HepG2 (cell line): ENCODE measurements around the gene NR1H2. TPM values are rescaled to one million over a fixed set of nuclear protein-coding genes. Genes with fewer than 3 reads are reported as not detected.

Experiments used
- ATAD3A ChIP-seq: sonication (generic); formaldehyde crosslinking; IDR thresholded peaks from 2 replicates; pipeline ENCODE4 v1.4.0; 2020; ENCODE audit warnings: missing genetic modification reagents
- CHD2 ChIP-seq: IDR thresholded peaks from 2 replicates; pipeline ENCODE4 v1.6.1; 2011; ENCODE audit warnings: low read depth, low read length, improper control_type of control experiment
- GATA4 ChIP-seq: sonication (generic); IDR thresholded peaks from 2 replicates; pipeline ENCODE4 v1.6.1; 2016; ENCODE audit warnings: antibody characterized with exemption, low read depth, borderline replicate concordance
- GTF3A ChIP-seq: sonication (generic); formaldehyde crosslinking; conservative IDR thresholded peaks from 2 replicates; pipeline ENCODE4 v1.4.0; 2020; ENCODE audit warnings: mild to moderate bottlenecking, missing genetic modification reagents
- HNRNPK ChIP-seq: fragments of 200-400 bp; formaldehyde crosslinking; IDR thresholded peaks from 2 replicates; pipeline ENCODE4 v1.6.1; 2018; ENCODE audit warnings: low read length, low read depth, moderate library complexity, mild to moderate bottlenecking; ENCODE audit not compliant: poor library complexity, severe bottlenecking
- KDM2A ChIP-seq: sonication (generic); formaldehyde crosslinking; IDR thresholded peaks from 2 replicates; pipeline ENCODE4 v1.4.0; 2020; ENCODE audit warnings: low read depth, missing genetic modification reagents, borderline replicate concordance
- KLF12 ChIP-seq: sonication (generic); formaldehyde crosslinking; IDR thresholded peaks from 2 replicates; pipeline ENCODE4 v1.4.0; 2020; ENCODE audit warnings: missing genetic modification reagents, borderline replicate concordance
- RFX3 ChIP-seq: IDR thresholded peaks from 2 replicates; pipeline ENCODE4 v1.6.1; 2016; ENCODE audit warnings: missing biosample characterization, missing genetic modification reagents
- TAF1 ChIP-seq: sonication (generic); formaldehyde crosslinking; IDR thresholded peaks from 2 replicates; pipeline ENCODE4 v1.4.0; 2020; ENCODE audit warnings: missing genetic modification reagents
- TP53 ChIP-seq: sonication (generic); formaldehyde crosslinking; conservative IDR thresholded peaks from 2 replicates; pipeline ENCODE4 v1.4.0; 2020; ENCODE audit warnings: missing genetic modification reagents
- ZC3H4 ChIP-seq: sonication (generic); formaldehyde crosslinking; IDR thresholded peaks from 2 replicates; pipeline ENCODE4 v1.4.0; 2020; ENCODE audit warnings: missing genetic modification reagents, borderline replicate concordance
- ZNF235 ChIP-seq: sonication (generic); formaldehyde crosslinking; IDR thresholded peaks from 2 replicates; pipeline ENCODE4 v1.8.1; 2023; ENCODE audit warnings: mild to moderate bottlenecking, missing genetic modification reagents, borderline replicate concordance
- ZNF782 ChIP-seq: sonication (generic); formaldehyde crosslinking; IDR thresholded peaks from 2 replicates; pipeline ENCODE4 v1.4.0; 2020; ENCODE audit warnings: missing genetic modification reagents, mild to moderate bottlenecking, borderline replicate concordance
- polyA plus RNA-seq, 8 experiments: library from polyadenylated mRNA; depleted of rRNA in 3 of 8; stranded (reverse) in 7 of 8; unstranded in 1 of 8; fragments of >200 nt; fragmentation: Illumina TruSeq in 4 of 8; extraction: Trizol in 4 of 8; gene quantifications; 2 replicates each; pipeline versions ENCODE4 v1.2.1 to v1.2.3, GENCODE V29; 2011 to 2016; ENCODE audit warnings: low read depth in 4 of 8, missing spikeins in 1 of 8, mixed read lengths in 1 of 8; ENCODE audit not compliant: insufficient read depth in 1 of 8
- total RNA-seq, 5 experiments: library from RNA; depleted of rRNA; stranded (reverse); fragments of >200 nt; fragmentation: Illumina TruSeq; extraction: Trizol; gene quantifications; 2 replicates each; pipeline ENCODE4 v1.2.3, GENCODE V29; 2016; ENCODE audit warnings: low read depth in 1 of 5
- TF ChIP-seq, protein P1 (sequence below): sonication (generic); formaldehyde crosslinking; IDR thresholded peaks from 2 replicates; pipeline ENCODE4 v1.4.0; 2020; ENCODE audit warnings: missing genetic modification reagents, borderline replicate concordance
- TF ChIP-seq, protein P2 (sequence below): fragments of 450-650 bp; IDR thresholded peaks from 2 replicates; pipeline ENCODE4 v1.6.1; 2016
- TF ChIP-seq, protein P3 (sequence below): sonication (generic); formaldehyde crosslinking; IDR thresholded peaks from 2 replicates; pipeline ENCODE4 v1.4.0; 2020; ENCODE audit warnings: mild to moderate bottlenecking, missing genetic modification reagents, borderline replicate concordance
- TF ChIP-seq, protein P4 (sequence below): sonication (generic); formaldehyde crosslinking; IDR thresholded peaks from 2 replicates; pipeline ENCODE4 v1.9.0; 2021; ENCODE audit warnings: missing genetic modification reagents, borderline replicate concordance

The NR1H2 gene
- total and polyA plus RNA-seq, 2 of the 13 experiments (the other 11 are each of a cell fraction or from before 2014, with no cell fraction given), result 10.3 to 13.5 TPM

DNA sequence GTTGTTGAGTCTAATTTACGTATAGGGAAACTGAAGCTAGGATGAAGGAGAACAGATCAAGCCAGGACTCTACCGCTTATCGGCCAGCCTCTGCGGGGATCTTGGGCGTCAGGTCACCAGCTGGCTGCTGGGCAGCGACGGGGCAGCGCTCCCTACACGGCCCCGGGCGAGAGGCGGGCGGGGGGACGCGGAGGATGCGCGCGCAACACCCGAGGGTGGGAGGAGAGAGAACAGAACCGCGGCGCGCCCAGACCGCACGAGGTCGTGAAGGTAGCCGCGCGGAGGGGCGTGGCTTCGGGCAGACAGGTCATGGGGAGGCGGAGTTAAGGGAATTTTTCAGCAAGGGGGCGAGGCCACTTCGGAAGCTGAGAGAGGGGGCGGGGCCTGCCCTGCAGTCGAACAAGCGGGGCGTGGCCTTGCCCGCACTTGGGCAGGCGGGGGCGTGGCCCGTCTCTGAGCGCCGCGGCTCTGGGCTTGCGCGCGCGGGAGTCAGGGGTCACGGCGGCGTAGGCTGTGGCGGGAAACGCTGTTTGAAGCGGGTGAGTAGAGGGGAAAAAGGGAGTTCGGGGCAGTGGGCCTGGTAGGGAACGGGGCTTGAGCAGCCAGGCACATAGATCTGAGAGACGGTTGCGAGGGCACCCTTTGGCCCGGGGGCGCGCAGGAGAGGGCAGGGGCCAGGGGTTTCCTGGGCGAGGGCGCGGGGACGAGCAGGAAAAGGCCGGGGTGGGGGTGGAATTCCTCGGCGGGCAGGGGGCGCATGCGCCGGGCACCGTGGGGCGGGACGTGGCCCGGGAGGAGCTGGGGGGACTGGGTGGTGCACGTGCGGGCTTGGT lies 7.8 kb downstream of the NR1H2 start, which contains the start of gene POLD1 (continued):
- TF ChIP-seq TAF1 (CRISPR knock-in tag) (peak; percentile 9; the same call in 1 of the 2 replicates), ZC3H4 (CRISPR knock-in tag) (no peak), GTF3A (CRISPR knock-in tag) (no peak), KLF12 (CRISPR knock-in tag) (peak; percentile 51; the same call in 1 of the 2 replicates), ZNF235 (no peak), ATAD3A (no peak), HNRNPK (peak; percentile 99), KDM2A (peak; percentile 99), ZNF782 (CRISPR knock-in tag) (no peak), CHD2 (no peak), RFX3 (CRISPR knock-in tag) (no peak), GATA4 (no peak), TP53 (CRISPR knock-in tag) (no peak)
- TF ChIP-seq, protein P1, sequence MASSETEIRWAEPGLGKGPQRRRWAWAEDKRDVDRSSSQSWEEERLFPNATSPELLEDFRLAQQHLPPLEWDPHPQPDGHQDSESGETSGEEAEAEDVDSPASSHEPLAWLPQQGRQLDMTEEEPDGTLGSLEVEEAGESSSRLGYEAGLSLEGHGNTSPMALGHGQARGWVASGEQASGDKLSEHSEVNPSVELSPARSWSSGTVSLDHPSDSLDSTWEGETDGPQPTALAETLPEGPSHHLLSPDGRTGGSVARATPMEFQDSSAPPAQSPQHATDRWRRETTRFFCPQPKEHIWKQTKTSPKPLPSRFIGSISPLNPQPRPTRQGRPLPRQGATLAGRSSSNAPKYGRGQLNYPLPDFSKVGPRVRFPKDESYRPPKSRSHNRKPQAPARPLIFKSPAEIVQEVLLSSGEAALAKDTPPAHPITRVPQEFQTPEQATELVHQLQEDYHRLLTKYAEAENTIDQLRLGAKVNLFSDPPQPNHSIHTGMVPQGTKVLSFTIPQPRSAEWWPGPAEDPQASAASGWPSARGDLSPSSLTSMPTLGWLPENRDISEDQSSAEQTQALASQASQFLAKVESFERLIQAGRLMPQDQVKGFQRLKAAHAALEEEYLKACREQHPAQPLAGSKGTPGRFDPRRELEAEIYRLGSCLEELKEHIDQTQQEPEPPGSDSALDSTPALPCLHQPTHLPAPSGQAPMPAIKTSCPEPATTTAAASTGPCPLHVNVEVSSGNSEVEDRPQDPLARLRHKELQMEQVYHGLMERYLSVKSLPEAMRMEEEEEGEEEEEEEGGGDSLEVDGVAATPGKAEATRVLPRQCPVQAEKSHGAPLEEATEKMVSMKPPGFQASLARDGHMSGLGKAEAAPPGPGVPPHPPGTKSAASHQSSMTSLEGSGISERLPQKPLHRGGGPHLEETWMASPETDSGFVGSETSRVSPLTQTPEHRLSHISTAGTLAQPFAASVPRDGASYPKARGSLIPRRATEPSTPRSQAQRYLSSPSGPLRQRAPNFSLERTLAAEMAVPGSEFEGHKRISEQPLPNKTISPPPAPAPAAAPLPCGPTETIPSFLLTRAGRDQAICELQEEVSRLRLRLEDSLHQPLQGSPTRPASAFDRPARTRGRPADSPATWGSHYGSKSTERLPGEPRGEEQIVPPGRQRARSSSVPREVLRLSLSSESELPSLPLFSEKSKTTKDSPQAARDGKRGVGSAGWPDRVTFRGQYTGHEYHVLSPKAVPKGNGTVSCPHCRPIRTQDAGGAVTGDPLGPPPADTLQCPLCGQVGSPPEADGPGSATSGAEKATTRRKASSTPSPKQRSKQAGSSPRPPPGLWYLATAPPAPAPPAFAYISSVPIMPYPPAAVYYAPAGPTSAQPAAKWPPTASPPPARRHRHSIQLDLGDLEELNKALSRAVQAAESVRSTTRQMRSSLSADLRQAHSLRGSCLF, result no peak
- TF ChIP-seq, protein P2, sequence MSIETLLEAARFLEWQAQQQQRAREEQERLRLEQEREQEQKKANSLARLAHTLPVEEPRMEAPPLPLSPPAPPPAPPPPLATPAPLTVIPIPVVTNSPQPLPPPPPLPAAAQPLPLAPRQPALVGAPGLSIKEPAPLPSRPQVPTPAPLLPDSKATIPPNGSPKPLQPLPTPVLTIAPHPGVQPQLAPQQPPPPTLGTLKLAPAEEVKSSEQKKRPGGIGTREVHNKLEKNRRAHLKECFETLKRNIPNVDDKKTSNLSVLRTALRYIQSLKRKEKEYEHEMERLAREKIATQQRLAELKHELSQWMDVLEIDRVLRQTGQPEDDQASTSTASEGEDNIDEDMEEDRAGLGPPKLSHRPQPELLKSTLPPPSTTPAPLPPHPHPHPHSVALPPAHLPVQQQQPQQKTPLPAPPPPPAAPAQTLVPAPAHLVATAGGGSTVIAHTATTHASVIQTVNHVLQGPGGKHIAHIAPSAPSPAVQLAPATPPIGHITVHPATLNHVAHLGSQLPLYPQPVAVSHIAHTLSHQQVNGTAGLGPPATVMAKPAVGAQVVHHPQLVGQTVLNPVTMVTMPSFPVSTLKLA, result peak; percentile 62
- TF ChIP-seq, protein P3, sequence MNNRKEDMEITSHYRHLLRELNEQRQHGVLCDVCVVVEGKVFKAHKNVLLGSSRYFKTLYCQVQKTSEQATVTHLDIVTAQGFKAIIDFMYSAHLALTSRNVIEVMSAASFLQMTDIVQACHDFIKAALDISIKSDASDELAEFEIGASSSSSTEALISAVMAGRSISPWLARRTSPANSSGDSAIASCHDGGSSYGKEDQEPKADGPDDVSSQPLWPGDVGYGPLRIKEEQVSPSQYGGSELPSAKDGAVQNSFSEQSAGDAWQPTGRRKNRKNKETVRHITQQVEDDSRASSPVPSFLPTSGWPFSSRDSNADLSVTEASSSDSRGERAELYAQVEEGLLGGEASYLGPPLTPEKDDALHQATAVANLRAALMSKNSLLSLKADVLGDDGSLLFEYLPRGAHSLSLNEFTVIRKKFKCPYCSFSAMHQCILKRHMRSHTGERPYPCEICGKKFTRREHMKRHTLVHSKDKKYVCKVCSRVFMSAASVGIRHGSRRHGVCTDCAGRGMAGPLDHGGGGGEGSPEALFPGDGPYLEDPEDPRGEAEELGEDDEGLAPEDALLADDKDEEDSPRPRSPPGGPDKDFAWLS (CRISPR knock-in tag), result no peak
- TF ChIP-seq, protein P4, sequence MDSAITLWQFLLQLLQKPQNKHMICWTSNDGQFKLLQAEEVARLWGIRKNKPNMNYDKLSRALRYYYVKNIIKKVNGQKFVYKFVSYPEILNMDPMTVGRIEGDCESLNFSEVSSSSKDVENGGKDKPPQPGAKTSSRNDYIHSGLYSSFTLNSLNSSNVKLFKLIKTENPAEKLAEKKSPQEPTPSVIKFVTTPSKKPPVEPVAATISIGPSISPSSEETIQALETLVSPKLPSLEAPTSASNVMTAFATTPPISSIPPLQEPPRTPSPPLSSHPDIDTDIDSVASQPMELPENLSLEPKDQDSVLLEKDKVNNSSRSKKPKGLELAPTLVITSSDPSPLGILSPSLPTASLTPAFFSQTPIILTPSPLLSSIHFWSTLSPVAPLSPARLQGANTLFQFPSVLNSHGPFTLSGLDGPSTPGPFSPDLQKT (CRISPR knock-in tag), result no peak
